ENCODE measurements around the gene CD274. TPM values are rescaled to one million over a fixed set of nuclear protein-coding genes. Genes with fewer than 3 reads are reported as not detected.

CD274 gene
- total RNA-seq, 1 experiment from 2014 or later = not detected

GRCh38 chr9:5447337-5447736 lies 3.0 kb upstream of the CD274 start:
- Histone ChIP-seq H3K23ac (ENCODE audit: insufficient read length, low read depth, low read length) (no peak overlapping the region), H2AFZ (ENCODE audit: low read length) (no peak overlapping the region), H3K9ac (ENCODE audit: extremely low read depth, insufficient read length, low read length) (no peak overlapping the region), H3K79me1 (ENCODE audit: insufficient read depth, low read depth, low read length, poor library complexity, severe bottlenecking) (no peaks in the 10 kb centered on the region), H2BK15ac (ENCODE audit: low read depth, low read length) (no peak overlapping the region), H2BK120ac (ENCODE audit: low read depth, low read length, poor library complexity, severe bottlenecking) (no peak overlapping the region), H3K56ac (ENCODE audit: insufficient read length, low read depth, low read length) (no peak overlapping the region), H2AK5ac (ENCODE audit: insufficient read length, low read length) (no peak overlapping the region), H2BK20ac (ENCODE audit: low read depth, low read length, poor library complexity, severe bottlenecking) (no peak overlapping the region), H3K23me2 (ENCODE audit: insufficient read length, low read depth, low read length, poor library complexity, severe bottlenecking) (peaks cover 5% of the 10 kb centered on the region), H3K27ac (ENCODE audit: insufficient read length, low read depth, low read length) (no peak overlapping the region), H3K18ac (ENCODE audit: insufficient read length, low read depth, low read length) (no peak overlapping the region), H3K9me3 (ENCODE audit: control insufficient read depth, low read depth, low read length) (no peaks in the 10 kb centered on the region), H4K20me1 (ENCODE audit: control insufficient read depth, insufficient read depth, insufficient read length) (no peaks in the 10 kb centered on the region), H3K27me3 (ENCODE audit: insufficient read depth, low read length) (no peaks in the 10 kb centered on the region), H2BK12ac (ENCODE audit: insufficient read length, low read depth, low read length) (no peak overlapping the region), H3T11ph (ENCODE audit: low read length) (no peak overlapping the region), H4K8ac (replicated peaks; ENCODE audit: insufficient read length, low read depth, low read length) (no peak overlapping the region), H3K4me1 (ENCODE audit: insufficient read depth, low read length) (no peaks in the 10 kb centered on the region; the same call in 1 of the 2 replicates), H4K5ac (ENCODE audit: insufficient read length, low read depth, low read length) (no peak overlapping the region), H3K4me2 (ENCODE audit: insufficient read depth, insufficient read length, low read length) (no peak overlapping the region), H2BK5ac (ENCODE audit: insufficient read length, low read length) (no peak overlapping the region), H3K14ac (ENCODE audit: insufficient read depth, low read length) (no peak overlapping the region), H4K91ac (ENCODE audit: insufficient read length, low read depth, low read length) (no peak overlapping the region), H3K79me2 (ENCODE audit: insufficient read depth, low read length) (no peaks in the 10 kb centered on the region), H3K4ac (ENCODE audit: low read depth, low read length) (no peak overlapping the region)
- Mint-ChIP-seq H3K4me3 (no peak overlapping the region), H3K27ac (no peak overlapping the region), H3K36me3 (ENCODE audit: insufficient read depth in 1 of 3, low read depth in 3 of 3) (no peaks in the 10 kb centered on the region), H3K9me3 (peaks cover 0 to 2% of the 10 kb centered on the region in 2 experiments; a peak in 1 of 5 replicates), H3K27me3 (ENCODE audit: low read depth) (peaks cover 32% of the 10 kb centered on the region), H3K4me1 (peaks cover 2 to 5% of the 10 kb centered on the region in 2 experiments; a peak in 3 of 4 replicates)
- no peak for DNase-seq
- TF ChIP-seq CTCF (conservative IDR thresholded peaks at IDR 0.05) = no peak
- no CpG with 5 or more reads among the region's 3 CpGs for WGBS (ENCODE audit: extremely low coverage, insufficient read length, low lambda C conversion rate)

Data from H9 (cell line).